K562 (cell line): ENCODE measurements around the gene CHMP1A. TPM values are rescaled to one million over a fixed set of nuclear protein-coding genes. Genes with fewer than 3 reads are reported as not detected.
A peak's percentile ranks its signal among the peaks of the same experiment; 100 is the strongest.

Source experiments
- BRD4 ChIP-seq: fragments of 200-600 bp; sonication (generic); IDR thresholded peaks from 2 replicates; pipeline ENCODE4 v1.6.1; 2017; ENCODE audit warnings: inconsistent platforms
- CBFB ChIP-seq: sonication (generic); formaldehyde crosslinking; IDR thresholded peaks from 2 replicates; pipeline ENCODE4 v1.4.0; 2020; ENCODE audit warnings: mild to moderate bottlenecking, missing genetic modification reagents
- CCNT2 ChIP-seq: IDR thresholded peaks from 2 replicates; pipeline ENCODE4 v1.6.1; 2011; ENCODE audit warnings: borderline replicate concordance, low read depth, mild to moderate bottlenecking, moderate library complexity, mixed read lengths, low read length; ENCODE audit not compliant: insufficient read length; ENCODE audit errors: extremely low read depth
- CEBPG ChIP-seq, 3 experiments: fragments of 200-800 bp in 1 of 3; sonication (Bioruptor generic) in 1 of 3; sonication (generic) in 1 of 3; formaldehyde crosslinking in 1 of 3; IDR thresholded peaks in 2 of 3; conservative IDR thresholded peaks in 1 of 3; 2 replicates each; pipeline versions ENCODE4 v1.6.1 to v1.8.0; 2016 to 2022; ENCODE audit warnings: missing compliant biosample characterization in 2 of 3, missing genetic modification characterization in 2 of 3, mild to moderate bottlenecking in 1 of 3, missing genetic modification reagents in 1 of 3
- CXXC5 ChIP-seq: fragments of 250-450 bp; sonication (Bioruptor Pico); IDR thresholded peaks from 2 replicates; pipeline ENCODE4 v1.8.0; 2022; ENCODE audit warnings: inconsistent platforms, mild to moderate bottlenecking, moderate library complexity
- DIDO1 ChIP-seq: fragments of 450-650 bp; IDR thresholded peaks from 2 replicates; pipeline ENCODE4 v1.6.1; 2016; ENCODE audit warnings: low read depth, missing biosample characterization, missing genetic modification characterization
- ERF ChIP-seq: fragments of 450-650 bp; formaldehyde crosslinking; IDR thresholded peaks from 2 replicates; pipeline ENCODE4 v1.4.0; 2020; ENCODE audit warnings: mild to moderate bottlenecking, mixed read lengths
- GATAD2B ChIP-seq: fragments of 450-650 bp; IDR thresholded peaks from 2 replicates; pipeline ENCODE4 v1.6.1; 2017; ENCODE audit warnings: mild to moderate bottlenecking, borderline replicate concordance
- KLF1 ChIP-seq: fragments of 450-650 bp; IDR thresholded peaks from 2 replicates; pipeline ENCODE4 v1.6.1; 2016; ENCODE audit warnings: missing genetic modification characterization, missing compliant biosample characterization
- MAFK ChIP-seq: IDR thresholded peaks from 2 replicates; pipeline ENCODE4 v1.6.1; 2011; ENCODE audit warnings: low read length, improper control_type of control experiment
- MEF2A ChIP-seq: IDR thresholded peaks from 2 replicates; pipeline ENCODE4 v1.6.1; 2011; ENCODE audit warnings: low read depth, mild to moderate bottlenecking, low read length, moderate library complexity; ENCODE audit not compliant: control insufficient read depth
- RHOXF2B ChIP-seq: fragments of 250-450 bp; sonication (Bioruptor Pico); conservative IDR thresholded peaks from 2 replicates; pipeline ENCODE4 v1.5.1; 2021
- SMAD3 ChIP-seq: fragments of 450-650 bp; formaldehyde crosslinking; conservative IDR thresholded peaks from 2 replicates; pipeline ENCODE4 v1.4.0; 2020; ENCODE audit warnings: mild to moderate bottlenecking
- SMARCB1 ChIP-seq: IDR thresholded peaks from 2 replicates; pipeline ENCODE4 v1.6.1; 2011; ENCODE audit warnings: improper control_type of control experiment, low read depth; ENCODE audit not compliant: insufficient read length
- SMARCC2 ChIP-seq: fragments of 450-650 bp; IDR thresholded peaks from 2 replicates; pipeline ENCODE4 v1.6.1; 2017; ENCODE audit warnings: antibody characterized with exemption, moderate library complexity, mild to moderate bottlenecking, low read depth
- ZNF133 ChIP-seq: fragments of 250-450 bp; sonication (Bioruptor Pico); IDR thresholded peaks from 2 replicates; pipeline ENCODE4 v1.4.0; 2020; ENCODE audit warnings: mild to moderate bottlenecking
- ZNF644 ChIP-seq: fragments of 200-800 bp; sonication (Bioruptor generic); IDR thresholded peaks from 2 replicates; pipeline ENCODE4 v1.6.1; 2016; ENCODE audit warnings: low read depth, missing genetic modification characterization, missing compliant biosample characterization
- polyA plus RNA-seq, 8 experiments: library from polyadenylated mRNA; depleted of rRNA in 4 of 8; stranded (reverse) in 5 of 8; unstranded in 3 of 8; fragments of >200 nt; fragmentation: Nextera tagmentation in 2 of 8; fragmentation: Illumina TruSeq in 1 of 8; extraction: Ambion mirVana in 2 of 8; extraction: Trizol in 1 of 8; gene quantifications; 2 replicates each; pipeline versions ENCODE4 v1.2.1 to v1.2.3, GENCODE V29; 2011 to 2014; ENCODE audit warnings: inconsistent platforms in 1 of 8, missing spikeins in 1 of 8
- total RNA-seq, 7 experiments: library from RNA; depleted of rRNA in 6 of 7; stranded (reverse); fragments of >200 nt in 6 of 7; fragmentation: Illumina TruSeq in 2 of 7; extraction: Trizol in 2 of 7; gene quantifications; 2 replicates each; pipeline versions ENCODE4 v1.2.1 to v1.2.3, GENCODE V29; 2011 to 2021; ENCODE audit warnings: low replicate concordance in 1 of 7
- TF ChIP-seq, protein P1 (sequence below): fragments of 450-650 bp; IDR thresholded peaks from 2 replicates; pipeline ENCODE4 v1.6.1; 2016; ENCODE audit warnings: low read depth
- TF ChIP-seq, protein P2 (sequence below): conservative IDR thresholded peaks from 2 replicates; pipeline ENCODE4 v1.6.1; 2011; ENCODE audit warnings: low read depth, mild to moderate bottlenecking, low read length; ENCODE audit not compliant: control insufficient read depth

The CHMP1A gene
- total and polyA plus RNA-seq, 9 of the 15 experiments (the other 6 are each of a cell fraction or from before 2014, with no cell fraction given): 0.83 to 79.9 (median 45.2) TPM

DNA sequence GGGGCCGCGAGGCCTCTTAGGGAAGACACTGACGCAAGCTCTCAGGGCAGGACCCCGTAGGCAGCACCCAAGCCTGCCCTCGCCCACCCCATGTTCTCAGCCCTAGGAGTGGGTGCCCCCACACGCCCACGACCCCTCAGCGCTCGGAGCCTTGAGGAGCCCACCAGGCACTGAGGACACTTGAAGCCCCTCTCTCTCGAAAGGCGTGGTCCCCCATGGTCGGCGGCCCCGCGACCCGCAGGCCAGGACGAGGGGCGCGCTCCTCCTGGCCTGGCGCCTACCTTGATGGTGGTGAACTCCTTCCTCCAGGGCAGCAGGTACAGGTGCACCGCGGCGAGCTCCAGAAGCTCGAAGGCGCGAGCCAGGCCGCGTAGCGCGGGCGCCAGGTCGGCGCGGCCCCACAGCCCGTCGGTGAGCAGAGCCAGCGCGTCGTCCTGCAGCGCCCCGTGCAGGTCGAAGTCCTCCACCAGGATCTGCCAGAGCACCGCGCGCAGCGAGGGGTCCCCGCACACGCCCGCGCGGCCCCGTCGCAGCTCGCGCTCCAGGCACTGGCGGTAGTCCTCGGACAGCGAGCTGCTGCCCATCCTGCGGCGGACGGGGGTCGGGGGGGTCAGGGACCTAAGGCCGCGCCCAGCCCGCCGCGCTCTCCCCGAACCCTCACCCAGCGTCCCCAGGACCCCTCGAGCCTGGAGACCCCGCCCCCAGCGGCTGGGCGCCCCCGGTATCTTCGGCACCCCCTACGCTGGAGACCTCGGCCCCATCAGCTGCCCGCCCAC lies 43.3 kb upstream of the CHMP1A start (continued):
- TF ChIP-seq, protein P1, sequence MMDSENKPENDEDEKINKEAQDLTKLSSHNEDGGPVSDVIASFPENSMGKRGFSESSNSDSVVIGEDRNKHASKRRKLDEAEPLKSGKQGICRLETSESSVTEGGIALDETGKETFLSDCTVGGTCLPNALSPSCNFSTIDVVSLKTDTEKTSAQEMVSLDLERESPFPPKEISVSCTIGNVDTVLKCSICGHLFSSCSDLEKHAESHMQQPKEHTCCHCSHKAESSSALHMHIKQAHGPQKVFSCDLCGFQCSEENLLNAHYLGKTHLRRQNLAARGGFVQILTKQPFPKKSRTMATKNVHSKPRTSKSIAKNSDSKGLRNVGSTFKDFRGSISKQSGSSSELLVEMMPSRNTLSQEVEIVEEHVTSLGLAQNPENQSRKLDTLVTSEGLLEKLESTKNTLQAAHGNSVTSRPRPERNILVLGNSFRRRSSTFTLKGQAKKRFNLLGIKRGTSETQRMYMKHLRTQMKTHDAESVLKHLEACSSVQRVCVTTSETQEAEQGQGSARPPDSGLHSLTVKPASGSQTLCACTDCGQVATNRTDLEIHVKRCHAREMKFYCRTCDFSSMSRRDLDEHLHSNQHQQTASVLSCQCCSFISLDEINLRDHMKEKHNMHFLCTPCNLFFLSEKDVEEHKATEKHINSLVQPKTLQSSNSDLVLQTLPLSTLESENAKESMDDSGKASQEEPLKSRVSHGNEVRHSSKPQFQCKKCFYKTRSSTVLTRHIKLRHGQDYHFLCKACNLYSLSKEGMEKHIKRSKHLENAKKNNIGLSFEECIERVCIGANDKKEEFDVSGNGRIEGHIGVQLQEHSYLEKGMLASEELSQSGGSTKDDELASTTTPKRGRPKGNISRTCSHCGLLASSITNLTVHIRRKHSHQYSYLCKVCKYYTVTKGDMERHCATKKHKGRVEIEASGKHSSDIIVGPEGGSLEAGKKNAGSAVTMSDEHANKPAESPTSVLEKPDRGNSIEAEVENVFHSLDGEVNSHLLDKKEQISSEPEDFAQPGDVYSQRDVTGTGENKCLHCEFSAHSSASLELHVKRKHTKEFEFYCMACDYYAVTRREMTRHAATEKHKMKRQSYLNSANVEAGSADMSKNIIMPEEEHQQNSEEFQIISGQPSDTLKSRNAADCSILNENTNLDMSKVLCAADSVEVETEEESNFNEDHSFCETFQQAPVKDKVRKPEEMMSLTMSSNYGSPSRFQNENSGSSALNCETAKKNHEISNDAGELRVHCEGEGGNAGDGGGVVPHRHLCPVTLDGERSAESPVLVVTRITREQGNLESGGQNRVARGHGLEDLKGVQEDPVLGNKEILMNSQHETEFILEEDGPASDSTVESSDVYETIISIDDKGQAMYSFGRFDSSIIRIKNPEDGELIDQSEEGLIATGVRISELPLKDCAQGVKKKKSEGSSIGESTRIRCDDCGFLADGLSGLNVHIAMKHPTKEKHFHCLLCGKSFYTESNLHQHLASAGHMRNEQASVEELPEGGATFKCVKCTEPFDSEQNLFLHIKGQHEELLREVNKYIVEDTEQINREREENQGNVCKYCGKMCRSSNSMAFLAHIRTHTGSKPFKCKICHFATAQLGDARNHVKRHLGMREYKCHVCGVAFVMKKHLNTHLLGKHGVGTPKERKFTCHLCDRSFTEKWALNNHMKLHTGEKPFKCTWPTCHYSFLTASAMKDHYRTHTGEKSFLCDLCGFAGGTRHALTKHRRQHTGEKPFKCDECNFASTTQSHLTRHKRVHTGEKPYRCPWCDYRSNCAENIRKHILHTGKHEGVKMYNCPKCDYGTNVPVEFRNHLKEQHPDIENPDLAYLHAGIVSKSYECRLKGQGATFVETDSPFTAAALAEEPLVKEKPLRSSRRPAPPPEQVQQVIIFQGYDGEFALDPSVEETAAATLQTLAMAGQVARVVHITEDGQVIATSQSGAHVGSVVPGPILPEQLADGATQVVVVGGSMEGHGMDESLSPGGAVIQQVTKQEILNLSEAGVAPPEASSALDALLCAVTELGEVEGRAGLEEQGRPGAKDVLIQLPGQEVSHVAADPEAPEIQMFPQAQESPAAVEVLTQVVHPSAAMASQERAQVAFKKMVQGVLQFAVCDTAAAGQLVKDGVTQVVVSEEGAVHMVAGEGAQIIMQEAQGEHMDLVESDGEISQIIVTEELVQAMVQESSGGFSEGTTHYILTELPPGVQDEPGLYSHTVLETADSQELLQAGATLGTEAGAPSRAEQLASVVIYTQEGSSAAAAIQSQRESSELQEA: no peak
- TF ChIP-seq, protein P2, sequence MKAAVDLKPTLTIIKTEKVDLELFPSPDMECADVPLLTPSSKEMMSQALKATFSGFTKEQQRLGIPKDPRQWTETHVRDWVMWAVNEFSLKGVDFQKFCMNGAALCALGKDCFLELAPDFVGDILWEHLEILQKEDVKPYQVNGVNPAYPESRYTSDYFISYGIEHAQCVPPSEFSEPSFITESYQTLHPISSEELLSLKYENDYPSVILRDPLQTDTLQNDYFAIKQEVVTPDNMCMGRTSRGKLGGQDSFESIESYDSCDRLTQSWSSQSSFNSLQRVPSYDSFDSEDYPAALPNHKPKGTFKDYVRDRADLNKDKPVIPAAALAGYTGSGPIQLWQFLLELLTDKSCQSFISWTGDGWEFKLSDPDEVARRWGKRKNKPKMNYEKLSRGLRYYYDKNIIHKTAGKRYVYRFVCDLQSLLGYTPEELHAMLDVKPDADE: peak; percentile 60
- TF ChIP-seq RHOXF2B (CRISPR knock-in tag) (no peak), CCNT2 (no peak), ZNF644 (tag) (no peak), CXXC5 (CRISPR knock-in tag) (peak; percentile 22), CEBPG (CRISPR knock-in tag; IDR thresholded peaks at IDR 0.05) (no peak), CEBPG (tag; conservative IDR thresholded peaks at IDR 0.05 in 1 of 2, IDR thresholded peaks at IDR 0.05 in 1 of 2) (no peak), BRD4 (no peak), CBFB (peak; percentile 85), ERF (no peak), MAFK (no peak), SMARCC2 (0 out of 2 replicates have a peak, but pooled peaks have one; percentile 55), MEF2A (no peak), DIDO1 (tag) (no peak), KLF1 (tag) (no peak), SMAD3 (CRISPR knock-in tag) (no peak), SMARCB1 (no peak), GATAD2B (no peak), ZNF133 (CRISPR knock-in tag) (no peak)
